Hepatocyte (in vitro differentiated cells): ENCODE results near the gene TMEM150C. TPM values are rescaled to one million over a fixed set of nuclear protein-coding genes. Genes with fewer than 3 reads are reported as not detected.

Experiments
- DNase-seq: peaks from one replicate; pipeline ENCODE4 v3.0.0-alpha.2; 2016; ENCODE audit warnings: low spot score
- H2AFZ ChIP-seq: fragments of 200-600 bp; sonication (generic); 2 replicates; pipeline ENCODE4 v1.6.0; 2016; ENCODE audit warnings: antibody characterized with exemption, mild to moderate bottlenecking
- H3K27ac ChIP-seq: fragments of 200-600 bp; sonication (generic); 2 replicates; pipeline ENCODE4 v1.5.1; 2016; ENCODE audit warnings: mild to moderate bottlenecking
- H3K27me3 ChIP-seq: fragments of 200-600 bp; sonication (generic); 2 replicates; pipeline ENCODE4 v1.6.1; 2016
- H3K36me3 ChIP-seq: fragments of 200-600 bp; sonication (generic); replicated peaks from 2 replicates; pipeline ENCODE4 v1.5.1; 2016; ENCODE audit warnings: low read depth; ENCODE audit not compliant: insufficient read depth
- H3K4me1 ChIP-seq: fragments of 200-600 bp; sonication (generic); 2 replicates; pipeline ENCODE4 v1.5.1; 2016; ENCODE audit warnings: mild to moderate bottlenecking, moderate library complexity; ENCODE audit not compliant: insufficient read depth
- H3K4me2 ChIP-seq: fragments of 200-600 bp; sonication (generic); 2 replicates; pipeline ENCODE4 v1.6.0; 2016
- H3K4me3 ChIP-seq: fragments of 200-600 bp; sonication (generic); 2 replicates; pipeline ENCODE4 v1.5.1; 2016; ENCODE audit warnings: mild to moderate bottlenecking
- H3K79me2 ChIP-seq: fragments of 200-600 bp; sonication (generic); 2 replicates; pipeline ENCODE4 v1.6.0; 2017; ENCODE audit warnings: mild to moderate bottlenecking
- H3K9me2 ChIP-seq: fragments of 200-600 bp; sonication (generic); replicated peaks from 2 replicates; pipeline ENCODE4 v1.6.0; 2017; ENCODE audit warnings: mild to moderate bottlenecking; ENCODE audit not compliant: insufficient read depth
- H3K9me3 ChIP-seq: fragments of 200-600 bp; sonication (generic); 2 replicates; pipeline ENCODE4 v1.5.1; 2016; ENCODE audit warnings: low read depth, mild to moderate bottlenecking
- H4K20me1 ChIP-seq: fragments of 200-600 bp; sonication (generic); 2 replicates; pipeline ENCODE4 v1.6.0; 2016; ENCODE audit warnings: mild to moderate bottlenecking; ENCODE audit not compliant: insufficient read depth, poor library complexity, severe bottlenecking
- EZH2 ChIP-seq: fragments of 200-600 bp; sonication (generic); IDR thresholded peaks from 2 replicates; pipeline ENCODE4 v1.6.1; 2016; ENCODE audit warnings: antibody characterized with exemption, mild to moderate bottlenecking, borderline replicate concordance
- EZH2phosphoT487 ChIP-seq: fragments of 200-600 bp; sonication (generic); IDR thresholded peaks from one replicate; pipeline ENCODE4 v1.6.1; 2018; ENCODE audit warnings: antibody characterized with exemption, mild to moderate bottlenecking, low read depth, moderate library complexity; ENCODE audit not compliant: unreplicated experiment, severe bottlenecking
- WGBS: methylation state at CpG from one replicate; pipeline ENCODE4 v1.1.6; 2016; ENCODE audit warnings: low lambda C conversion rate; ENCODE audit errors: missing lambda C conversion rate; 5-methylcytosine and 5-hydroxymethylcytosine counted together
- polyA plus RNA-seq: library from polyadenylated mRNA; unstranded; fragments of >200 nt; fragmentation: Nextera tagmentation; extraction: Ambion mirVana; gene quantifications from 2 replicates; pipeline ENCODE4 v1.2.1, GENCODE V29; 2016
- total RNA-seq: library from RNA; depleted of rRNA; stranded (reverse); fragments of >200 nt; gene quantifications from 2 replicates; pipeline ENCODE4 v1.2.3, GENCODE V29; 2014
- TF ChIP-seq, protein P1 (sequence below): fragments of 200-600 bp; sonication (generic); IDR thresholded peaks from 2 replicates; pipeline ENCODE4 v1.5.1; 2016; ENCODE audit warnings: antibody characterized with exemption, mild to moderate bottlenecking; ENCODE audit not compliant: poor library complexity

Gene TMEM150C
- total RNA-seq (4.0 and 4.5 TPM in 2 replicates), polyA plus RNA-seq (1.9 and 3.3 TPM in 2 replicates)

DNA sequence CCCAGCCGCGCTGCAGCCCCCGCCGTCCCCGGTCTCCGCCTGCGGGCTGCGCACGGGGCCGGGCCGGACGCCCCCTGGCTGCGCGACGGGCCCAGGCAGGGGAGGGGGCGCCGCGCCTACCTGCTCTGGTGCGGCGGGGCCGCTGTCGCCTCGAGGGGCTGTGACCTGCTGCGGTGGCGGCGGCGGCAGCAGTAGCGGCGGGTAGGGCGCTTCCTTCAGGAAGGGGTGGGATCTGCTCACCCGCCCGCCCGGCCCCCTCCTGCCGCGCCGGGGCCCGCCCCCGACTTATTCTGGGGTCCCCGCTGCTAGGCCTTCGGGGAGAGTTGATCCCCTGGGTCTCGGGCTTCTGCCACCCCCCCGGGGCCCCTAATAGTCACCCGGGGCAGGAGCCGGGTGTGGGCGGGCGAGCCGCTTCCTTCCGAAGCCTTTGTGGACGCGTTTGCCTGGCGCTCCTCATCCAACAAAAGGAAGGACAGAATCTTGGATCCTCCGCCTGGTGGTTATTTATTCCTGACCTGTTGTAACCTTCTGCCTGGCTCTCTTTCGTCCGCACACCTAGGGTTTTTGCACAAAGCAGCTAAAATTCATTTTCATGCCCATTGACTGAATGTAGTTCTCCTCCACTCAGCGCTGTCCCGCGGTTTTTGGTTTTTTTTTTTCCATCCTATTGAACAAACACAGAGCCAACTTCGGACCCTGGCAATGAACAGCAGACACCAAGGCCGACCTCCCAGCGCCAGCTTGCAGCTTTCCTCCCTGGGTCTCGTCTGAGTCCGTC lies at the start of gene TMEM150C:
Gene TMEM150C, minus strand, starts transcription at position 203 of the 778 bp plus-strand sequence. CDS start 57,331 bp downstream, outside the sequence.
- Histone ChIP-seq H3K9me3 (no peaks in the 10 kb centered on the region), H3K4me1 (no peaks in the 10 kb centered on the region), H3K4me3 (peak within 1 kb of the TSS; percentile 60), H3K36me3 (no peaks in the 10 kb centered on the region), H2AFZ (peak within 1 kb of the TSS; percentile 76), H4K20me1 (no peaks in the 10 kb centered on the region), H3K4me2 (peak within 1 kb of the TSS; percentile 87), H3K27ac (no peak within 1 kb of the TSS), H3K79me2 (no peaks in the 10 kb centered on the region), H3K9me2 (no peaks in the 10 kb centered on the region), H3K27me3 (peaks cover 7% of the 10 kb centered on the region)
- DNase-seq, result peak; percentile 62
- TF ChIP-seq, protein P1, sequence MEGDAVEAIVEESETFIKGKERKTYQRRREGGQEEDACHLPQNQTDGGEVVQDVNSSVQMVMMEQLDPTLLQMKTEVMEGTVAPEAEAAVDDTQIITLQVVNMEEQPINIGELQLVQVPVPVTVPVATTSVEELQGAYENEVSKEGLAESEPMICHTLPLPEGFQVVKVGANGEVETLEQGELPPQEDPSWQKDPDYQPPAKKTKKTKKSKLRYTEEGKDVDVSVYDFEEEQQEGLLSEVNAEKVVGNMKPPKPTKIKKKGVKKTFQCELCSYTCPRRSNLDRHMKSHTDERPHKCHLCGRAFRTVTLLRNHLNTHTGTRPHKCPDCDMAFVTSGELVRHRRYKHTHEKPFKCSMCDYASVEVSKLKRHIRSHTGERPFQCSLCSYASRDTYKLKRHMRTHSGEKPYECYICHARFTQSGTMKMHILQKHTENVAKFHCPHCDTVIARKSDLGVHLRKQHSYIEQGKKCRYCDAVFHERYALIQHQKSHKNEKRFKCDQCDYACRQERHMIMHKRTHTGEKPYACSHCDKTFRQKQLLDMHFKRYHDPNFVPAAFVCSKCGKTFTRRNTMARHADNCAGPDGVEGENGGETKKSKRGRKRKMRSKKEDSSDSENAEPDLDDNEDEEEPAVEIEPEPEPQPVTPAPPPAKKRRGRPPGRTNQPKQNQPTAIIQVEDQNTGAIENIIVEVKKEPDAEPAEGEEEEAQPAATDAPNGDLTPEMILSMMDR, result peak; percentile 25
- TF ChIP-seq EZH2 (no peak), EZH2phosphoT487 (no peak)
- WGBS, result 15% methylated on average over 30 of the region's 62 CpGs

DNA sequence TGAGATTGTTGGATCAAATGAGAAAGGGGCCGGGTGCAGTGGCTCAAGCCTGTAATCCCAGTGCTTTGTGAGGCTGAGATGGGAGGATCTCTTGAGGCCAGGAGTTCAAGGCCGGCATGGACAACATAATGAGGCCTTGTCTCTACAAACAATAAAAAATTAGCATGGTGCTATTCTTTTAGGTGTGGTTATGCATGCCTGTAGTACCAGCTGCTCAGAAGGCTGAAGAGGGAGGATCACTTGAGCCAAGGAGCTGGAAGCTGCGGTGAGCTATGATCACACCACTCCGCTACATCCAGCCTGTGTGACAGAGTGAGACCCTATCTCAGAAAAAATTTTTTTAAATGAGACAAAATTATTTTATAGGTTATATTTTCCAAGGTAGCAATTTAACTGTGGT lies 49.7 kb upstream of the TMEM150C start:
- Histone ChIP-seq H3K27ac (no peak overlapping the region), H3K36me3 (no peaks in the 10 kb centered on the region), H3K4me3 (no peak overlapping the region), H3K9me2 (no peaks in the 10 kb centered on the region), H3K9me3 (no peaks in the 10 kb centered on the region), H3K79me2 (no peaks in the 10 kb centered on the region), H2AFZ (no peak overlapping the region), H3K27me3 (no peaks in the 10 kb centered on the region), H3K4me1 (no peaks in the 10 kb centered on the region), H3K4me2 (no peak overlapping the region), H4K20me1 (no peaks in the 10 kb centered on the region)
- 95% methylated on average over 4 of the region's 4 CpGs for WGBS
- no peak for TF ChIP-seq EZH2phosphoT487
- TF ChIP-seq, protein P1, result no peak
- TF ChIP-seq EZH2, result no peak
- no peak for DNase-seq

DNA sequence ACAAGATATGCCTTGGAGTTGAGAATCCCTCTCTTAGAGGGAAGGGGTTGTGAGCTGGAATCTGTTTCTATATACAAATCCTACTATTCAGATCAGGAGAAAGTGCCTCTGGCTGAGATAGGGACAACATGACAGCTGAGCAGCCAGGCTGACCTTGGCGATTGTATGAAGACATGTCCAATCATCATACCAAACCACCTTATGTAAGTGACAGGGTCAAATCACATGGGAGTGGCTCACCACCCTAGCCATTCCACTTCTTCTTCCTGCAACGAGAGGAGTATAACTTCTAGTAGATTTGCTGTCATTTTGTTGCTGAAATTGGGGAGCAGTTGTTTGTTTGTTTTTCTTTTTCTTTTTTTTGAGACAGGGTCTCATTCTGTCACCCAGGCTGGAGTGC lies 48.3 kb upstream of the TMEM150C start:
- no peak for DNase-seq
- no peaks in the 10 kb centered on the region for H3K9me2 ChIP-seq
- TF ChIP-seq EZH2, result no peak
- TF ChIP-seq EZH2phosphoT487, result no peak
- TF ChIP-seq, protein P1, result no peak
- no peaks in the 10 kb centered on the region for H3K79me2 ChIP-seq
- no peak overlapping the region for H3K4me2 ChIP-seq
- H3K27ac ChIP-seq, result no peak overlapping the region
- H3K4me3 ChIP-seq, result no peak overlapping the region
- H3K27me3 ChIP-seq, result no peaks in the 10 kb centered on the region
- no peak overlapping the region for H2AFZ ChIP-seq
- H3K9me3 ChIP-seq, result no peaks in the 10 kb centered on the region
- no peaks in the 10 kb centered on the region for H3K4me1 ChIP-seq
- 96% methylated on average over 2 of the region's 2 CpGs for WGBS
- H4K20me1 ChIP-seq, result no peaks in the 10 kb centered on the region
- H3K36me3 ChIP-seq, result no peaks in the 10 kb centered on the region
